Measurements from ENCODE around the gene PACSIN2.
A peak's percentile ranks its signal among the peaks of the same experiment; 100 is the strongest.

PACSIN2 gene

DNA sequence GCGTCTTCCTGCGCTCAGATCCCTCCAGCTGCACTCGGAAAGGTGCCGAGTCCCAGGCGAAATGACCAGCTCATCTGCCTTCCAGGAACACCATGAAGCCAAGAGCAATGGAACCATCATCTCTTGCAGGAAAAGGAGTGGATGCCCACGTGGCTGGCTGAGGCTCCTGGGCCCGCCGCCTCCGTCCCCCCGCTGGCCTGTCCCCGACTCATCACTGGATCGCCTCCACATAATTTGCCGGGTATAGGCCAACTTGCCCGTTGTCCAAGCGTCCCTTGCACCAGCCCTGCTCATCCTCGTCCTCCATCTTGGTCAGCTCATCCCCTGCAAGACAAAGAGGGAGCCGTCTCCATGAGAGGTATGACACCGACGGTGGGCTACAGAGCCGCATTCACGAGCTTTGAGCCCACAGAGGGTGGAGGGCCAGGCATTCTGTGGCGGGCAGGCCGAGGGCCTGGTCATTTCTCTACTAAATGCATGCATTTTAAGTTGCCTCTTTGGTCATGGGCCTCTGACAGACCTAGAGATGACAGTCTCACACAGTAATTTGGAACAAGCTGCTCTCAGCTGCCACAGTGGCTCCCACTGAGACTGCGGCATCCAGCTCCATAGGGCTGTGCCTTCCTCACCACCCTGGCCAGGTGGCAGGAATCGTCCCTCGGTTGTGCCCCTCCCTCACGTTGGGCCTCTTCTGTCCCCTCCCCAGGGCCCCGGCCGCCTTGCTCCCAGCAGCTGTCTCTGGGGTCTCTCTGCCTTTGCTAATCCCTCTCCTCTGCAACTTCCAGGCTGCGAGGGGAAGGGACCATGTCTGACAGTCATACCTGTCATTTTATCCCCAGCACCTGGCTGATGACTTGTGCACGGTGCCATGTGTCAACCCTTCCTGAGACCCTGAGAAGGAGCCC, 143.6 kb downstream of the PACSIN2 start:
- TF ChIP-seq, protein P1, sequence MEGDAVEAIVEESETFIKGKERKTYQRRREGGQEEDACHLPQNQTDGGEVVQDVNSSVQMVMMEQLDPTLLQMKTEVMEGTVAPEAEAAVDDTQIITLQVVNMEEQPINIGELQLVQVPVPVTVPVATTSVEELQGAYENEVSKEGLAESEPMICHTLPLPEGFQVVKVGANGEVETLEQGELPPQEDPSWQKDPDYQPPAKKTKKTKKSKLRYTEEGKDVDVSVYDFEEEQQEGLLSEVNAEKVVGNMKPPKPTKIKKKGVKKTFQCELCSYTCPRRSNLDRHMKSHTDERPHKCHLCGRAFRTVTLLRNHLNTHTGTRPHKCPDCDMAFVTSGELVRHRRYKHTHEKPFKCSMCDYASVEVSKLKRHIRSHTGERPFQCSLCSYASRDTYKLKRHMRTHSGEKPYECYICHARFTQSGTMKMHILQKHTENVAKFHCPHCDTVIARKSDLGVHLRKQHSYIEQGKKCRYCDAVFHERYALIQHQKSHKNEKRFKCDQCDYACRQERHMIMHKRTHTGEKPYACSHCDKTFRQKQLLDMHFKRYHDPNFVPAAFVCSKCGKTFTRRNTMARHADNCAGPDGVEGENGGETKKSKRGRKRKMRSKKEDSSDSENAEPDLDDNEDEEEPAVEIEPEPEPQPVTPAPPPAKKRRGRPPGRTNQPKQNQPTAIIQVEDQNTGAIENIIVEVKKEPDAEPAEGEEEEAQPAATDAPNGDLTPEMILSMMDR (conservative IDR thresholded peaks at IDR 0.05; ENCODE audit: control insufficient read depth, insufficient read depth, low read depth, low read length) = no peak
- no peak overlapping the region for H3K4me3 ChIP-seq (ENCODE audit: control insufficient read depth, low read depth, low read length)

DNA sequence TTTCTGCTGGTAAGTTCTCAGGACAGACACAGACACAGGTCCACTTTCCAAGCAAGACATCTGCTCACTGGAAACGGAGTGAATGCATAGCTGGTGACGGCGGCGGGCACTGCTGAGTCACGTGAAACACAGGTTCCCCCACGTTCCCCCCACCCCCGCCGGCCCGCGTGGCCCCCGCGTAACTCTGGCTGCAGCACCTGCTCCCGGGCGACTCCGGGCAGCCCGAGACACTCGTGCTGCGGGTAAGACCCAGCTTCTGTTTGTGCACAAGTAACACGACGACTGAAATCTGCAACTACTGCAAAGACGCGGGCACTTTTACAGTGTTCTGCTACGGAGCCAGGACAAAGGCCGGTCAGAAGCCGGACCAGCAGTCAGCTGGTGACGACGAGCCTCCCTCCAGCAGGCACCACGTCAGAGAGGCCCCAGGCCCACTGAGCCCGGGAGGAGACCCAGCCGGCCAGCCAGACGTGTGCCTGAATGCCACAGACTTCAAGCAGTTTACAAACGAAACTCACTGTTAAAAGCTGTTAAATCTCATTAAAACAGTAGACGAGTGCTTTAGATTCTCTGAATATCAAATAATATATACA, 145.0 kb downstream of the PACSIN2 start:
- no peak overlapping the region for H3K4me3 ChIP-seq (ENCODE audit: control insufficient read depth, low read depth, low read length)
- TF ChIP-seq, protein P1 (conservative IDR thresholded peaks at IDR 0.05; ENCODE audit: control insufficient read depth, insufficient read depth, low read depth, low read length) = no peak
- DNase-seq (ENCODE audit: low read depth) = no peak

More for the DNA sequence above, 143.6 kb downstream of the PACSIN2 start:
- DNase-seq (ENCODE audit: low read depth) = no peak

DNA sequence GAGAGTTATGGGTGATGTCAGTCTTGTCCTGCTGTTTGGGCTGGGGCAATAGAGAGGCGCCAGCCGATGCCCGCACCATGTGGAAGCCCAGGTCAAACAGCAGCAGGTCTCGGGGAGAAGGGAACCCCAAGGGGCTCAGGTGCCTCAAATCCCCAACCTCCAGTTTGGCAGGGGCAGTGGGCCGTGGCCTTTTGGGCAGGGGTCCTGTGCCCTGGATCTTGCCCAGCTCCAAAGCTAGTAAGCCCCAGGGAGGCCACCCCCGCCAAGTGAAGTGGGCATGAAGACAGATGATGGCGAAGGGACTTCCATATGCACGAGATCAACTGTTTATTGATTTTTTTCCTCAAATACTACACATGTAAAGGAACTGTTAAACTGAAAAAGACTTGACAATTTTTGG, 145.5 kb downstream of the PACSIN2 start:
- DNase-seq (ENCODE audit: low read depth) = no peak
- TF ChIP-seq, protein P1 (conservative IDR thresholded peaks at IDR 0.05; ENCODE audit: control insufficient read depth, insufficient read depth, low read depth, low read length) = no peak
- no peak overlapping the region for H3K4me3 ChIP-seq (ENCODE audit: control insufficient read depth, low read depth, low read length)

DNA sequence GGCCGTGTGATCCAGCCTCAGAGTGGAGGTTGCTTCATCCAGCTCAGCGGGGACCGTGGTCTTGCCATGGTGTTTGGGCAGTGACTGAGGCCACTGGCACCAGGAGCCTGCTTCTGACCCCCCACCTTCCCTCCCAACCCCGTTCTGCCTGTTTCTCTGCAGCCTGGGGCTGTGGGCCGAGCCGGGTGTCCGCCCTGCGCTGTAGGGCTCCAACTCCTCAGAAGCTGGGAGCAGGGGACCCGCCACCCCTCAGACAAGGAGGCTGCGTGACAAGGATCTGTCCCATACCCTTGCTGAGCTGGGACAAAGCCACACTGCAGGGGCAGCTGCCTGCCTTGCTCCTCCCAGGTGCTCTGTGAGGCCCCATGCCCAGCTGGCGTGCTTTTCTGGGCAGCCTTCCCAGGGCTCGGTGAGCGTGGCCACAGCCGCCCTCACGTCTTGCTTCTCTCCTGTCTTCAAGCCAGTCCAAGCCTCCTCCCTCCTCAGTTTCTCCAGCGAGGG, 146.1 kb downstream of the PACSIN2 start:
- no peak overlapping the region for H3K4me3 ChIP-seq (ENCODE audit: control insufficient read depth, low read depth, low read length)
- TF ChIP-seq, protein P1 (conservative IDR thresholded peaks at IDR 0.05; ENCODE audit: control insufficient read depth, insufficient read depth, low read depth, low read length) = no peak
- peak; percentile 47 for DNase-seq (ENCODE audit: low read depth)

DNA sequence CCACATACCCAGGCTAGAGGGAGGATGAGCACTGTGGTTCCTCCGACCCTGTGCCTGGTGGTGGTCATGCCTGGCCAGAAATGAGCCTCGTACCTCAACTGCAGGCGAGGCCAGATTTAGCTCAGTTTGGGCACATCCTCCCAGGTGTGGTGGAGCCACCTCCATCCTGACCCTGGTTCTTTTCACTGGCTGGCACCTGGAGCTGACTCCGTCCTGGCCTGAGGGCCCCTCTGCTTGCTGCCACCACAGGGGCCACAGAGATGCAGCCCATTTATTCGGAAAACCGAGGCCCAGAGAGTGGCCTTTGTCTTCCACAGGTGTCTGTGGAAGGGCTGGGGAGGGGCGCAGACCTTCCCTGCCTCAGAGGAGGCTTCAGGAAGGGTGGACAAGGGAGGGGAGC, 148.8 kb downstream of the PACSIN2 start:
- no peak for DNase-seq (ENCODE audit: low read depth)
- H3K4me3 ChIP-seq (ENCODE audit: control insufficient read depth, low read depth, low read length) = no peak overlapping the region
- TF ChIP-seq, protein P1 (conservative IDR thresholded peaks at IDR 0.05; ENCODE audit: control insufficient read depth, insufficient read depth, low read depth, low read length) = no peak

DNA sequence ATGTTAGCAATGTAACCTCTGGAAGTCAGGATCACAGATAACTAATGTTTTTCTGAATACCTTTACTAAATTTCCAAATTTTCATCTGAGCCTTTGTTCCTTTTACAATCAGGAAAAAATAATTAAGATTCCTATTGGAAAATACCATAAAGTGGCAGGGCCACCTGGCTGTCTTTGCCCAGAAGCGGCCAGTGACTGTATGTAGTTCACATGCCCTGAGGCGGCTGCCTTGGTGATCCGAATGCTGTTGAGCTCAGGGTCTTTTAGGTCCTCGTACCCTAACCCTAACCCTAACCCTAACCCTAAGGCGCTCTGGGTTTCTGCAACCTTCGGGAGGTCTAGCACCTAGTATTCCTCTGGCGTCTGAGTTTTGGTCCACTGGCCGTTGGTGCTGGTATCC, 149.4 kb downstream of the PACSIN2 start:
- TF ChIP-seq, protein P1 (conservative IDR thresholded peaks at IDR 0.05; ENCODE audit: control insufficient read depth, insufficient read depth, low read depth, low read length) = no peak
- no peak overlapping the region for H3K4me3 ChIP-seq (ENCODE audit: control insufficient read depth, low read depth, low read length)
- DNase-seq (ENCODE audit: low read depth) = no peak
